ENCODE results near the gene FGD5.
A peak's percentile ranks its signal among the peaks of the same experiment; 100 is the strongest.

Gene FGD5

DNA sequence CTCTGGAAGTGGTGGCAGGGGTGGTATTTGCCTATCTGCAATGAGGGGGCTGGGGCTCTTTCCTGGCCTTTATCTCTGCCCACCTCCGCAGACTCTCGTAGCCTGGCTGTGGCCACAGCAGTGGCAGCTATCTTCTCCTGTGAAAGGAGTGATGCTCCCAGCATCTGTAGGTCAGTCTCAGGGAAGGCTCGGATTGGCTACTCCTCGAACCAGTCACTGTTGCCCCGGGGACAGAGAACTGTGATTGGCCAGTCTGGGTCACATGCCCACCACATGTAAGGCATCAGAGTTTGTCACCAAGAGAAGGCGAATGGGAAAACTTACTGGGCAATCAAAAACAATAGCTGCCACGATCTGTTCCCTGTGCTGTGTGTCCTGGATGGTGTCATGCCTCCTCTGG lies 30.1 kb upstream of the FGD5 start:
- DNase-seq = no peak

DNA sequence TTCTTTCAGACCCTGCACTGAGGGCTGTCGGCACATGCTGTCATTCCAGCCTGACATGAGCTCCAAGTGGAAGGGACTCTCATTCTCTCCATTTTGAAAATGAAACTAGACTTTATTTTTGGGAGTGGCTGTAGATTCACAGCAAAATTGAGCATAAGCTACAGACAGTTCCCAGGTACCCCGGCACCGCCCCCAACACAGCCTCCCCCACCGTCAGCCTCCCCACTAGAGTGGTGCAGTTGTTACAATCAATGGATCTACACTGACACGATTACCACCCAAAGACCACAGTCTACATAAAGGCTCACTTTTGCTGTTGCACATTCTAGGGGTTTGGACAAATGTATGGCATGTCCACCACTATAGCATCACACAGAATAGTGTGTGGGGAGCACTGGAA lies 29.5 kb upstream of the FGD5 start:
- no peak for DNase-seq

DNA sequence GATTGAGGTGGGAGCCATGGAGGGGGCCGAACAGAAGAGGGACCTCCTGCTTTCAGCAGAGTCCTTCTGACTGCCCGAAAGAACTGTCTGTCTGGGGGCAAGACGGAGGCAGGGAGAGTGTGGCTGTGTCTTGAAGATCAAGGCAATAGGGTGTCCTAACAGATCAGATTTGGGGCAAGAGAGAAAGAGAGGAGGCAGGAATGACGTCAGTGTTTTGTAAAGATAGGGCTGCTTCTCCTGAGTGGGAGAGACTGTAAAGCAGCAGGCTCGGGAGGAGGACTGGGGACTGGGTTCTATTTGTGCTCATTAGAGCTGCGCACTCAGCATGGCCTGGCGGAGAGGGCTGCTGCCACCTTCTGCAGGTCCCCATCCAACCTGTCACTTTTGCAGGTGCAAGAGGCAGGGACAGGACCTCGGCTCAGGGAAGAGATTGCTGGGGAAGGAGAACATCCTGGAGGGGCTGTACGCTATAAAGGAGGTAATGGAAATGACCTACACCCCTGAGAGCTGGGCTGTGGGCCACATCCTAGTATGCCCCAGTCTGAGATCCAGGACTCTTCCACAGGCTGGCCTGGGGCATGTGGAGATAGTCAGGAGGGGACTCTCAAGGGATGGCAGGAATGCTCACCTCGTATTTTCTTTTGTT lies 29.0 kb upstream of the FGD5 start:
- no peak for DNase-seq

DNA sequence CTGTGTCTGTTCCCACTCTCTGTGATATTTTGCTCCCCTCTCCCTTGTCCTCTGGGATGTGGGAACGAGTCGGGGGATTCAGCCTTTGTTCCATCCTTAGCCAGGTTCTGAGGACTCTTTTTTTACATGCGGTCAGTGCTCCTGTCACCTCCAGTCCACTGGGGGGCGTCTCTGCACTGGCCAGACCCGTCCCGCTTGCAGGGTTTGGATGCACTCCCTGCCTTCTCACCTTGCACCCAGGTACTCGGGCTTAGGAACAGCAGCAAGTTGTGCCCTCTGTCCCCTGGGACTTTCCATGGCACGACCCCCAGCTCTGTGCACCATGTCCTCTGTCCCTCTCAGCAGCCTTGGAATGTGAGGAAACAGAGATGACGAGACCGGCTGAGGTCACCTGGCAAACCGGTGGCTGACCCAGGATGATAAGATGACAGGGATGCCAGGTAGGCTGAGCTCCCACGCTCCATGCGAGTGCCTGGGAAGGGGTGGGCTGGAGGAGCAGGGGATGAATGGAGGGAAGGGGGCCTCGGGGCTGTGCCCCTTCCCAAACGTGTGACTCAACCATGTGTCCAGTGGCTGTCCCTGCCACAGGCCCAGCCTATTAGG lies 27.3 kb upstream of the FGD5 start:
- peak; percentile 7 to 34 for DNase-seq

DNA sequence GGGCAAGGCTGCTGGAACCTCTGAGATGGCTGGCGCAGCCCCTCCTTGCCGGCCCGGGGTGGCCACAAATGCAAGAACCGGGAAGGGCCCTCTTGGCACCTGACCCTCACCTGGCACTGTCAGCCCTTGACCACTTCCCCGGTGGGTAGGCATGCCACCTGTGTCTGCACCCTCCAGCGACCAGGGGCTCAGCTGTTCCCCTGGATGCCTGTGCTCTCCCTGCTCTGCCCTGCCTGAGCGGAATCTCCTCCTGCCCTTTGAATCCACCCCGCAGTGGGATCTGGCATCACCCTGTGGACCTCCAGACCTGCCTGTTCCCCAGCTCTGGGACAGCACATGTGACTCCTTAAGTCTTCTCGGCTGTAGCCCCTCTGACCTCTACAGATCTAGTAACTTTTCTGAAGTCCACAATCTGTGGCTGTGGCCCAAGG lies 26.1 kb upstream of the FGD5 start:
- no peak for DNase-seq

DNA sequence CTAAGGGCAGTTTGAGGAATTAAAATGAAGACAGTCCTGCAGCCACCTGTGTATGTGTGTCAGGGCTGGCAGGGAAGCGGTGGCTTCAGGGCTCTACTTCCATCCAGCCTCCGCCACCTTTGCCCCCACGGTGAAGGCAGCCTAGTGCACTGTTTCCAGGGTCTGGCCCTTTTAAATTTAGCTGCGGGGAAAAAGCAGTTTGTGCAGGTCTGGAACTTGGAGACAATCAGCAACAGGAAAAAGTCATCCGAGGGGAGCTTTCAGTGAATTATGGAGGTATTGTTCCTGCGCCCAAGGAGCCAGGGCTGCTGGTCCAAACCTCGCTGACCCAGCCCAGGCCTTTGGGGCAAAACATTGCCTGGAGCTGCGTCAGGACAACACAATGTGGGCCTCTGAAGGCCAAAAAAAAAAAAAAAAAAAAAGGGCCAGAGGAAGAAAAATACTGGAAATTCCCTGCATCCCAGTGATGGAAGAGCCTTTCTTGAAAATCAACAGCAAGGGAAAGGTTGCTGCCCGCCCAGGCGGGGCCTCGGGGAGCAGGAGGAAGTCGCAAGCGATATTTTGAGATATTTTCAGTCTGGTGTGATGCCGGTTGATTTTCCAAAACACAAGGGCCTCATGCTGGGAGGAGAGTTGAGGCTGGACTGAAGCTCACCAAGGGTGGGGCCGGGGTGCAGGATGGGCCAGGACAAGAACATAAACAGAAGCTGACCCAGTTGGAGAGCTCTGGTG lies 25.5 kb upstream of the FGD5 start:
- no peak for DNase-seq

DNA sequence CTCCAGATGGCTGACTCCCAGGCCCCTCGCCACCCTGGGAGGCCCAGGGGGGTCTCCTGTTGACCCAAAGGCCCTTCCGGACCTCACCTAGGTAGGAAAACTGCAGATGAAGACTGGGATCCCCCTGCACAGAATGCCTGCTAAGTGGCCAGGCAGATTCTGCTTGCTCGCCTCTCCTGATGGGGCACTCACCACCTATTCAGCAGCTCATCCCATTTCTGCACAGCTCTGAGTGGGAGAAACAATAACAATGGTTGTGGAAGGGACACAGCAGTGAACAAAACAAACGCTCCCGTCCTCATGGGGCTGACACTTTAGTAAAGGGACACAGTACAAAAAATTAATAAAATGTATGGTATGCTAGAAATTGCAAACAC lies 24.9 kb upstream of the FGD5 start:
- DNase-seq = no peak

DNA sequence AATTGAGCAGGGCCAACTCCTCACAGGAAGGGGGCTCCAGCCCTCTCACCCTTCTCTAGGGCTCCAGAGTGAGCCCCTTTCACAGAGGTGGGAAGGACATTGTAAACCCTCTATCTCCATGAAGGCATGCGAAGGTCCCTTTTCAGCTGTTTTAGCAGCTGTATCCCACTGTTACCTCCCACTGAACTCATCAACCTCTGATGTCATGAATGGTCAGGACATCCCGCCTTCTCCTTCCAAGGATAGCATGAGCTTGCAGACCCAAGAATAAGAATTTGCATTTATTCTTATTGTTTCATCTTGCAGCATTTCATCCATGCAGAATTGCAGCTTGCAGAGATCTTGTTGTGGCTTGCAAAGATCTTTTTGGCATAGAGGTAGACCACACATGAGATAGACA lies 24.3 kb upstream of the FGD5 start:
- no peak for DNase-seq

DNA sequence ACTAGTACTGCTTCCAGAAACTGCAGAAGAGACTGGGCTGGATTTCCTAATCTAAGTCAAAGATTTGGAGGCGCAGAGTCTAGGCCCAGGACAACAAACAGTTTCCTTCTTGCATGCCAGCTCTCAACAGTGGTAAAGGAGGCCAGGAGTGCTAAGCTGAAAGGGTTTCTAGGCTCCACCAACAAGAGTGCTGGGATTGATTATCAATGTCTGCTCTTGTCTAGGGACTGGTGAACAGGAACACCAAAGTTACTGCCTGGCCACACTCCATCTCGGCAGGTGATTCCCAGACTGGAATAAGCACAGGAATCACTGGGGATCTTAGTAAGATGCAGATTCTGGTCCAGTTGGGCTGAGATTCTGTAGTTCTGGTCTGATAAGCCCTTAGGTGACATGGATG lies 22.8 kb upstream of the FGD5 start:
- no peak for DNase-seq

DNA sequence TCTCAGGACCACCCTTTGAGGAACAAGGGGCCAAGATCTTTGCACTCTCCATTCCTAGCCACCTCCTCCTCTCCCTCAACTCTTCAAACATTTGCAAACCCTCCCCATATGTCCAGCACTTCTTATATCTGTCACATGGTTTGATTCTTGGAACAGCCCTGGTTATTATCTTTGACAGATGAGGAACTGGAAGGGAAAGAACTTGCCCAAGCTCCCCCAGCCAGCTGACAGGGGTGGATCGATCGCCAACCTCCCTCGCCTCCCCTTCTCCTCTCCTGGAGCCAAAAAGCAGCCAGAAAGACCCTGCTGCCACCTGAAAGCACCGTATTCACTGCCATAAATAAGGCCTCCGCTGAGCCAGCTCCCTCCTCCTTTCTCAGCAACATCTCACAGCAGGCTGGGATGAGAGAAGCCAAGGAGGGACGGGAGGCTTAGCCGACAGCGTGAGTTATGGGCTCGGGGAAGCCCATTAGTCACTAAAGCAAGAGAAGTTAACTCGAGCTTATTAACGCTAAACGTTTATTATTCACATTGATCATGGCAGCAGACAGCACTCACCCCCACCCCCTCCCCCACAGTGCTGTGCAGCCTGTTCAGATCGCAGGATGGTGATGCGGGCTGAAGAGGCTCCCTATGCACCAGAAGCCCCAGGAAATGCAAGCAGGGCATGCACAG lies 22.2 kb upstream of the FGD5 start:
- no peak for DNase-seq

DNA sequence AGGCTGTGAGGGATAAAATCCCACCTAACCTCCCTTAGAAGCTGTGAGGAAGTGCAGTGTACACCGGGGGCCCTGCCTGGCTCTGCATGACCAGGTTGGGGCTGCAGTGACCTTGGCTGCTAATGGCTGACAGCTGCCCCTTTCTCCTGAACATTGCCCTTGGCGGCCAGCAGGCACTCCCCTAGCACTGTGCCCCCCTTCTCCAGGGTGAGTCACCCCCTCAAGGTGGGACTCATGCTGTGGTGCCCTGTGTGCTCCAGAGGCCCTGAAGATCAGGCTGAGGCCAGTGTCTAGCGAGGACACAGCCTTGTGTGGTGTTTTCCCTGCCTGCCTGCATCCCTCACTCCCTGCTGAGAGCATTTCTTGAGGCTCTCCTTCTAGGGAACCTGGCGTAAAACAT lies 21.0 kb upstream of the FGD5 start:
- DNase-seq = no peak

DNA sequence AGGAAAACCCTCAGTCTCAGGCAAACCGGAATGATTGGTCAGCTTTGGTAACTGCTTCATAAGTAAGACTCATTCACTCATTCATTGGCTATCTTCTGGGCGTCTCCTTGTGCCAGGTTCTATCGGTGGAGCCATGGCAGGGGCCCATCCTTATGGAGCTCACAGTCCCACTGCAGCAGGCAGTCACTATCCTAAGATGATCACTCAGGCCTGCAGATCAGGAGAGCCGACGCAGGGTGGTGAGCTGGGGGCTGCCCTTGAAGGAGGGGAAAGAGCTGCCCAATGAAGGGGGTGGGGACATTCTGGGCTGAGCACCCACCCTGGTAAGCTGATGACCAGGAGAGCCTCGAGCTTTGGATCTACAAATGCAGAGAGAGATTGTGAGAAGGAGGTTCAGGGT lies 20.5 kb upstream of the FGD5 start:
- no peak for DNase-seq

DNA sequence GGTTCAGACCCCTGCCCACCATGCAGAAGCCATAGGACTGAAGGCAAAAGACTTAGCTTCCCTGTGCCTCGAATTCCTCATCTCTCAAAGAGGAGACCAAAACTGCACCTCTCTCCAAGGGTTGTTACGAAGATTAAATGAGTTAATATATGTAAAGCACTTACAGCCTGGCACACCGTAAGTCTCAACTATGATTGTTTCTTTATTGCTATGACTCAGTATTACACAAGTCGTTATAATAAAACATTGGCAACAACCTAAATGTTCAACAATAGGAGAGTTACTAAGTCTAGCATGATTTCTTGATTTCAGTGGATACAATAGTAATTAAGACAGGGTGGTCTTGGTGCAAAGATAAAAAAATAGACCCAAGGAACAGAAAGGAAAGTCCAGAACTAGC lies 19.6 kb upstream of the FGD5 start:
- DNase-seq = no peak

DNA sequence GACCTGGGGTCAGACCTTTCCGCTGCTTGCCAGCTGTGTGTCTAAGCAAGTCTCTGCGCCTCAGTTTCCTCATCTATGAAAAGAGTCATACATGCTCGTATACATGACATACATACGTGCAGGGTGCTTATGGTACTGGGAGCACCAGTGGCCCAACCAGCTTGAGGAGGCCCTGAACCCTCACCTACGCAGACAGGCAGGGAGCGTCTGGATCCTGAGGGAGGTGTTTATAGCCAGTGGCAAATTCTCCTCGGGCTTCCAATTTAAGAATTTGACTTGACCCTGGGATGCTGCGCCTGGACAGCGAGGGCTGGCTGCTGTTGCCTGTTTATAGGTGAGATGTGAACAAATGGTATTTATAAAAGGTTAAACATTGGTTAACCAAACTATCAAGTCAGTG lies 17.7 kb upstream of the FGD5 start:
- DNase-seq = no peak

DNA sequence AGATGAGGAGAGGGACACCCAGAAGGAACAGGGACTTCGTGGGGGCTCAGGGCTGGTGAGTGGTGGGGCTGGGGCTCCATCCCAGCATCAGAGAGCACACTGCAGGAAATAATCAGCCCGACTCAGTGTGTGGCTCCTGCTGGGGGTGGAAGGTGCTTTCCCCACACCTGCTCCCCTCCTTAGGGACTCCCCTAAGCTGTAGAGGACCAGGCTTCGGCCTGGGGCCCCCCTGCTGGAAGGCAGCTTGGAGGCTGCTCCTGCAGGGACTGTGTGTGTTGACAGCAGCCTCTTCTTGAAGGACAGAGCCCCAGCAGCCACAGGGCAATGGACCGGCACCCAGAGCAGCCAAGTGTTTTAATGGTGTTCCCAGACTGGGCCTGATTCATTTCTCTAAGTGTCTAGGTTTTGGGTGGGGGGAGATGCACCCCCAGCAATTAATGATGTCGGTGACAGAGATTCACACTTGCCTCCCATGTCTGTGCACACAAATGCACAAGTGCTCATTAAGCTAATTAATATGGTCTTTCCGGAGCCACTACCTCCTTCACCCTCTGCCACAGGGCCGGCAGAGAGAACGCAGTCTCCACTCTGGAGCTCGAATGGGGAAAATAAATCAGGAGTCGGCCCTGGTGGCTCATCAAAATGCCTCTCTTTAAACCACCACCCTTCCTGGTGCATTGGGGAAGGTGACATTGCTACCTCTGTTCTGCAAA lies 16.9 kb upstream of the FGD5 start:
- DNase-seq = no peak

DNA sequence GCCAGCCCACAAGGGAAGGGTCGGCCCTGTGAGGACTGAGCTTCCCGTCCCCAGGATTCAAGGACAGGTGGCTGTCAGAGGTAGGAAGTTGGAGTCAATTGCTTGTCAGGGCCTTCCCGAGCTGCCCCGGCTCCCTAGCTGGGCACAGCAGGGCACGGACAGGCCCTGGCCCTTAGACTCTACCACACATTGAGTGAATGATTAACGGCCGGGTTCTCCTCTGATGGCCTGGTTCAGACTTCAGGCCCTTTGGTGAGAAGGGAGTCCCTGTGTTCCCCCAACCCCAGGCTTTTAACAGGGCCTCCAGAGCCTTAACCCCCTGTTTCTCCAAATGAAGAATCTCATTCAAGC lies 16.4 kb upstream of the FGD5 start:
- DNase-seq = no peak

DNA sequence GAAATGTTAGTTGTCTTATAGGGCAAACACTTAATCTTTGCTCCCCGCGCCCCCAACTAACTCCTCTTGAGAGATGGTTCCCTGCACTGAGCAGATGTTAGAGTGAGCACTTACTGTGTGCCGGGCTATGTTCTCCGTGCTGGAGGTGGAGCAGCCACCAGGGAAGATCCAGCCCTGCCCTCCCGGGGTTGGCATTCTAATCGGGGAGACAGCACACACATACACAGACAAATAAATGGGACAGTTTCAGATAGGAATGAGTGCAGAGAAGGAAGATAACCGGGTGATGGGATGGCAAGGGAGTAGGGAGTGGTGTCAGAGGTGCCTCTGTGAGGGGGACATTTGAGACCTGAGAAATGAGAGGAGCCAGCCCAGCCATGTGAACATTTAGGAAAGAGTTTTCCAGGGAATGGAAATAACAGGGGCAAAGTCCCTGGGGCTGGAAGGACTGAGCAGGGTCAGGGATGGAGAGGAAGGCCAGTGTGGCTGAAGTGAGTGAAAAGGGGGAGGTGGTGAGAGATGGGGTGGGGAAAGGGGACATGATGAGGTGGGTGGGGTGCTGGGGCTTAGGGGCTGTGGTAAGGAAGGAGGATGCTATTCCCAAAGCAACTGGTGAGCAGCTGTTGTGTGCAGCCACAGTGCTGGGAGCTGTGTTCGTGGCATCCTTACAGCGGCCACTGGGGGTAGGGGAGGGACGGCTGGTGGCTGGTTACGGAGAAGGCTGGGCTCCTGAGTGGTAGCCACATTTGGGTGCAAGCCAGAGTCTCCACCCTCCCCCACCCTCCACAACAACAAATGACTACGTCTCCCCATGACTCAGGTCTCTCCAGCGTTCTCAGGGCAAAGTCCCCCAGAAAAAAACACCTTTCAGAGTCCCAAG lies 15.4 kb upstream of the FGD5 start:
- no peak for DNase-seq

DNA sequence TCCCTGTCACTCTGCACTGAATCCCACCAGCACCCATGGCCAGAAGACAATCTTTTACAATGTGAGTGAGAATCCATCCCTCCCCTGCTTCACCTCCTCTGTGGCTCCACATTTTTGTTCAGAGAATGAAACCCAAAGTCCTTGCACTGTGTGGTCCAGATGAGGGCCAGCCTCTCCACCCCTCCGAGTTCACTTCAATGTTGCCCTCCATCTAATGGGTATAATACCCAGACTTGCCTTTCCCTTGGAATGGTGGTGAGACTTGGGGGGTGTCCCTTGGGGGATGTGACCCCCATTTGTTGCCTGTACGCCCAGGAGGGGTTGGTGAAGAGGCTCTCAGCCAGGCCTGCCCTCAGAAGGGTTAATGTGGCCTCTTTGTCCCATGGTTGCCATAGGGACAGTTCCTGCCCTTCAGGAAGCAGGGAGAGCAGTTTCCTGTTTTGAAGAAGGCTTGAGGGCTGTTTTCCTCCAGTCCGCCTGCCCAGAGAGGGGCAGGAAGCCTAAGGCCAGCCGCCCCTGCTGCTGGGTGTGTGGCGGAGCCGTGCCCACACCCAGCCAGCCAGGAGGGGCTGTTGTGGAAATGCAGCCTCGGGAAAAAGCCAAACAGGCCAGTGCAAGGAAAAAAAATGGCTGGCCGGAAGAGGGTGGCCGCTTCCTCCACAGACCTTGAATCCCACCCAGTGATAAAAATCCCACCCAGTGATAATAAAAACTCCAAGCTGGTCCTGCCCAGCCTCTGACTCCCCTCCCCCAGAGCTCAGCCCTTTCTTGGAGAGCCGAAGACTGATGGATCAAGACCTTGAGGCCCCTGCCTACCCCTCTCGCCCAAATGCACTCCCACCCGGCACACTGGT lies 14.6 kb upstream of the FGD5 start:
- no peak for DNase-seq

DNA sequence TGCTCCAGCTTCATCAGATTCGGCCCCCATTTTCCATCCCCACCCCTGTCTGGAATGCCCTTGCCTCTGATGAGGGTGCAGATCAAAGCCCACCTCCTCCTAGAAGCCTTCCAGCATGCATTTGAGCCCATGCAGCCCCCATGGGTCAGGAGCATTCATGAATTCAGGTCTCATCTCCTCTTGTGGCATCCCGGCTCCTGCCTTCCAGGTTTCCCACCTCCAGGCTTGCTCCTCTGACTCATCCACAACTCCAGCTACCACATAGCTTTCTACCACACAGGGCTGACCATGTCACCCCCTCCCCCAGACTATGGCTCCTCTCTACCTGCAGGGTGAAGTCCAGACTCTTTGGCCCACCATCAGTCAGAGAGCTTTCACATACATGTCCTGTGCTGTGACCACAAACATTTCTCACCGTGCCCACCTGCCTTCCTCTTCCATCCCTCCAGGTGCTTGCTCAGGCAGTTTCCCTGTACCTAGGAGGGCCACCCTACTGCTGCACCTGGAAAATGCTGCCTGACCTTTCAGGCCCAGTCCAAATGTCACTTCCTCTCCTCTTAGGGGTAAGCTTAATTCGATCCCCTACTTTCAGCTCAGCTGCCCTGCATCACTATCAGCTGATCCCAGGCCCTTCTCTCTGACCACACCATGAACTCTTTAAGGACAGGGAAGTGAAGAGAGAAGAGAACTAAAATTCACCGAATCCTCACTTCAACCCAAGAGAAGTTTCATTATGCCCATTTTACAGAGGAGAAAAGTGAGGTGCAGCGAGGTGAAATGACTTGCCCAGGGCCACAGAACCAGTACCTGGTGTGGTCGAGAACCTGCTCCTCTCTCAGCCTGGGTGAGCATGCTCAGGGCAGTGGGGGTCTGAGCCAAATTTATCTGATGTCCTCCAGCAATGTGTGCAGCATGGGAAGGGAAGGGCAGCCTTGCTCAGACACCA lies 13.7 kb upstream of the FGD5 start:
- DNase-seq = no peak

DNA sequence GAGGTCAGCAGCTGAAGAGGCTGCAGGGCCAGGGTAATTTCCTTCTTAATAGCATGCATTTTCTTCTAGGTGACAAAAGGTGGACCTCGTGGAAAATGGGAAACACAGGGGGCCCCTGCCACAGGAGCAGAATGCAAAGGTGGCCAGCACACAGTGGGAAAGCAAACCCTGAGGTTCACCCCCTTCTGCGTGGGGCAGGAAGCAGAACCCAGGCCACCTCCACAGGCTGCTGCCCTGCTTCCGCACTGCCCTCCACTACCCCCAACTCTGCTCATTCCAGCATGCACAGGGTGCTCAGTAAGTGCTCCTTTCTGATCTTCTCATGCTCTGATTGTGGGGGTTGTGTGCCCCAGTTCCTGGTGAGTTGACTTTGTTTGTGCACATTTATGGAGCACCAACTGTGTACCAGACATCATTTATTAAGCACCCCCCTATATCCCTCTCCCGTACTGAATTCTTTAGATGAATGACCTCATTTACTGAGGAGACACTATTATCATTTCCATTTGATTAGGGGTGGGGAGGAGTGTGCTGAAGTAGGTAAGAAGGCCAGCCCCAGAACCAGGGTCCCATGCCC lies 12.7 kb upstream of the FGD5 start:
- DNase-seq = no peak

Measured in CD4-positive, alpha-beta T cell treated with Interferon alpha-2 for 1 hour (primary cell).